ENCODE measurements around the gene TMEM217. TPM values are rescaled to one million over a fixed set of nuclear protein-coding genes. Genes with fewer than 3 reads are reported as not detected.

The TMEM217 gene
- total RNA-seq, 1 donor from 2014 or later, result not detected

- Histone ChIP-seq H3K27ac (peak overlapping the region; percentile 97), H3K27me3 (no peaks in the 10 kb centered on the region), H3K36me3 (peaks cover 0 to 30% of the 10 kb centered on the region in 2 donors), H3K4me1 (peaks cover 24% of the 10 kb centered on the region), H3K4me3 (peak overlapping the region in 1 of 2 donors; percentile 93), H3K9me3 (no peaks in the 10 kb centered on the region)
- intact Hi-C loops (cut with DNase I), result loop anchor here (5.0 kb wide), 1 partner anchor 42 kb away; no protein-coding TSS in a partner anchor
- no peak for TF ChIP-seq POLR2AphosphoS5 (IDR thresholded peaks at IDR 0.05; ENCODE audit: insufficient read depth in 1 of 2, low read depth in 1 of 2)
- TF ChIP-seq CTCF (IDR thresholded peaks at IDR 0.05), result no peak
- DNase-seq (ENCODE audit: extremely low spot score in 2 of 2), result no peak
These were observed 83.2 kb downstream of the TMEM217 start for GRCh38 chr6:37174515-37175331.

GRCh38 chr6:37174196-37174514, 83.8 kb downstream of the TMEM217 start:
- no peak for DNase-seq (ENCODE audit: extremely low spot score in 2 of 2)
- intact Hi-C loops (cut with DNase I), result loop anchor here (5.0 kb wide), 1 partner anchor 42 kb away; no protein-coding TSS in a partner anchor
- peak overlapping the region; percentile 97 for H3K27ac ChIP-seq
- no peaks in the 10 kb centered on the region for H3K9me3 ChIP-seq
- peak overlapping the region in 1 of 2 donors; percentile 93 for H3K4me3 ChIP-seq
- peaks cover 24% of the 10 kb centered on the region for H3K4me1 ChIP-seq
- no peaks in the 10 kb centered on the region for H3K27me3 ChIP-seq
- peaks cover 0 to 30% of the 10 kb centered on the region in 2 donors for H3K36me3 ChIP-seq
- TF ChIP-seq POLR2A (IDR thresholded peaks at IDR 0.05) (no peak), POLR2AphosphoS5 (IDR thresholded peaks at IDR 0.05; ENCODE audit: insufficient read depth in 1 of 2, low read depth in 1 of 2) (peak in 1 of 2 donors; percentile 2)

- TF ChIP-seq POLR2A (IDR thresholded peaks at IDR 0.05) (no peak), CTCF (IDR thresholded peaks at IDR 0.05) (no peak), POLR2AphosphoS5 (IDR thresholded peaks at IDR 0.05; ENCODE audit: insufficient read depth in 1 of 2, low read depth in 1 of 2) (peak in 1 of 2 donors; percentile 14)
- intact Hi-C loops (cut with DNase I), result loop anchor here (5.0 kb wide), 1 partner anchor 41 kb away; no protein-coding TSS in a partner anchor
- peaks cover 28% of the 10 kb centered on the region for H3K4me1 ChIP-seq
- no peaks in the 10 kb centered on the region for H3K27me3 ChIP-seq
- no peak for DNase-seq (ENCODE audit: extremely low spot score in 2 of 2)
- H3K27ac ChIP-seq, result peak overlapping the region; percentile 97
- H3K4me3 ChIP-seq, result peak overlapping the region in 1 of 2 donors; percentile 93
- peaks cover 0 to 30% of the 10 kb centered on the region in 2 donors for H3K36me3 ChIP-seq
- no peaks in the 10 kb centered on the region for H3K9me3 ChIP-seq
These were observed 84.3 kb downstream of the TMEM217 start for GRCh38 chr6:37173493-37174195.

GRCh38 chr6:37172912-37173492, 84.9 kb downstream of the TMEM217 start:
- H3K27me3 ChIP-seq, result no peaks in the 10 kb centered on the region
- DNase-seq (ENCODE audit: extremely low spot score in 2 of 2), result no peak
- H3K9me3 ChIP-seq, result no peaks in the 10 kb centered on the region
- H3K4me3 ChIP-seq, result peak overlapping the region in 1 of 2 donors; percentile 93
- TF ChIP-seq CTCF (IDR thresholded peaks at IDR 0.05) (no peak), POLR2A (IDR thresholded peaks at IDR 0.05) (no peak), POLR2AphosphoS5 (IDR thresholded peaks at IDR 0.05; ENCODE audit: insufficient read depth in 1 of 2, low read depth in 1 of 2) (no peak)
- H3K4me1 ChIP-seq, result peaks cover 29% of the 10 kb centered on the region
- intact Hi-C loops (cut with DNase I), result loop anchor here (5.0 kb wide), 1 partner anchor 41 kb away; no protein-coding TSS in a partner anchor
- peak overlapping the region; percentile 97 for H3K27ac ChIP-seq
- peaks cover 0 to 30% of the 10 kb centered on the region in 2 donors for H3K36me3 ChIP-seq
